ENCODE measurements around the gene ASB15. TPM values are rescaled to one million over a fixed set of nuclear protein-coding genes. Genes with fewer than 3 reads are reported as not detected.

The ASB15 gene
- total and polyA plus RNA-seq, 2 of the 8 experiments (the other 6 are each of a cell fraction or from before 2014, with no cell fraction given), result not detected

- Histone ChIP-seq H3K4ac (replicated peaks; ENCODE audit: insufficient read length, low read depth, low read length) (no peak overlapping the region), H4K8ac (ENCODE audit: extremely low read depth, insufficient read depth, low read length) (no peak overlapping the region), H3K79me1 (ENCODE audit: low read depth, low read length) (no peaks in the 10 kb centered on the region), H3K9ac (replicated peaks in 1 of 4; ENCODE audit: extremely low read depth in 1 of 4, low read depth in 3 of 4, low read length in 3 of 4) (no peak overlapping the region), H2BK5ac (ENCODE audit: low read depth, low read length) (no peak overlapping the region), H3K18ac (ENCODE audit: extremely low read depth, low read length) (no peak overlapping the region), H3K23ac (ENCODE audit: insufficient read length) (no peak overlapping the region), H3K4me2 (ENCODE audit: insufficient read depth in 1 of 2, low read depth in 2 of 2, low read length in 2 of 2) (no peak overlapping the region), H2BK15ac (ENCODE audit: low read length) (no peak overlapping the region), H3K56ac (replicated peaks; ENCODE audit: insufficient read length, low read depth, low read length) (no peak overlapping the region), H2AFZ (ENCODE audit: low read length) (0 out of 2 replicates have a peak overlapping the region, but pooled peaks have one; percentile 51), H3K4me3 (ENCODE audit: extremely low read depth in 1 of 4, insufficient read depth in 2 of 4, low read depth in 3 of 4, low read length in 4 of 4) (no peak overlapping the region), H2BK12ac (ENCODE audit: low read depth, low read length) (no peak overlapping the region), H3K4me1 (replicated peaks in 1 of 4; ENCODE audit: control insufficient read depth in 3 of 4, insufficient read depth in 4 of 4, low read length in 3 of 4) (peaks cover 3 to 13% (median 9%) of the 10 kb centered on the region in 4 experiments; a peak in 6 of 7 replicates), H3K27me3 (replicated peaks in 1 of 4; ENCODE audit: control insufficient read depth in 3 of 4, extremely low read depth in 1 of 4, insufficient read depth in 3 of 4, low read length in 3 of 4) (no peaks in the 10 kb centered on the region), H2AK5ac (ENCODE audit: low read depth, low read length) (no peak overlapping the region), H3K79me2 (ENCODE audit: control insufficient read depth in 1 of 2, insufficient read depth in 2 of 2, low read length in 2 of 2) (no peaks in the 10 kb centered on the region), H4K20me1 (replicated peaks in 1 of 2; ENCODE audit: control insufficient read depth in 1 of 2, insufficient read depth in 2 of 2, low read length in 2 of 2) (no peaks in the 10 kb centered on the region), H3K9me3 (ENCODE audit: insufficient read depth in 2 of 2, low read depth in 1 of 2, low read length in 1 of 2) (no peaks in the 10 kb centered on the region), H4K91ac (replicated peaks; ENCODE audit: insufficient read length, low read length) (no peak overlapping the region), H3K14ac (ENCODE audit: insufficient read length) (no peak overlapping the region), H2BK20ac (ENCODE audit: low read length) (0 out of 2 replicates have a peak overlapping the region, but pooled peaks have one; percentile 10), H4K5ac (ENCODE audit: insufficient read length, low read depth, low read length) (no peak overlapping the region), H3K23me2 (ENCODE audit: low read depth, low read length) (no peaks in the 10 kb centered on the region), H3K27ac (ENCODE audit: low read depth, low read length) (no peak overlapping the region), H2BK120ac (replicated peaks; ENCODE audit: low read depth, low read length) (no peak overlapping the region), H3K36me3 (ENCODE audit: control insufficient read depth in 2 of 4, insufficient read depth in 4 of 4, low read length in 3 of 4) (no peaks in the 10 kb centered on the region)
- DNase-seq (ENCODE audit: low read depth in 1 of 2, low spot score in 2 of 2), result no peak
- WGBS, 2 experiments (ENCODE audit: extremely low coverage in 1 of 2, insufficient coverage in 1 of 2, insufficient read length in 1 of 2, insufficient replicate concordance in 2 of 2, low coverage in 1 of 2, low lambda C conversion rate in 2 of 2, missing lambda C conversion rate in 1 of 2), result 92% methylated on average over 3 of the region's 3 CpGs; no CpG with 5 or more reads in 1 of the 2 experiments
- FAIRE-seq, result no peak
- CTCF ChIA-PET (ENCODE audit: partially characterized antibody), result interaction anchor here (0.6 to 4.7 kb wide), 10 partner anchors 10 to 1726 kb away, joined by 3 to 33 read pairs (median 4); partner anchors contain the start of gene WASL
- POLR2A ChIA-PET (ENCODE audit: partially characterized antibody), result interaction anchor here (1.4 to 2.0 kb wide), 3 partner anchors 13 to 103 kb away, joined by 4 to 7 read pairs (median 6); partner anchors contain the start of gene WASL
- TF ChIP-seq BCL11A (IDR thresholded peaks at IDR 0.05; ENCODE audit: low read depth in 2 of 2, low read length in 2 of 2) (no peak), CBX5 (IDR thresholded peaks at IDR 0.05; ENCODE audit: low read depth, low read length) (no peak), SP1 (IDR thresholded peaks at IDR 0.05; ENCODE audit: low read depth, low read length) (no peak), SAP30 (IDR thresholded peaks at IDR 0.05; ENCODE audit: insufficient read depth, insufficient replicate concordance, low read length) (no peak), RNF2 (IDR thresholded peaks at IDR 0.05; ENCODE audit: borderline replicate concordance, low read depth, low read length, missing control alignments, poor library complexity, severe bottlenecking) (no peak), SIN3A (conservative IDR thresholded peaks at IDR 0.05 in 1 of 2, IDR thresholded peaks at IDR 0.05 in 1 of 2; ENCODE audit: low read depth in 1 of 2, low read length in 2 of 2) (no peak), SIRT6 (IDR thresholded peaks at IDR 0.05; ENCODE audit: low read length) (no peak), SP4 (IDR thresholded peaks at IDR 0.05; ENCODE audit: low read length) (no peak), TAF1 (IDR thresholded peaks at IDR 0.05; ENCODE audit: low read depth, low read length) (no peak), TBP (IDR thresholded peaks at IDR 0.05; ENCODE audit: low read depth, low read length) (no peak), NANOG (IDR thresholded peaks at IDR 0.05; ENCODE audit: insufficient read depth, low read depth, low read length, poor library complexity, severe bottlenecking) (no peak), GTF2F1 (IDR thresholded peaks at IDR 0.05; ENCODE audit: borderline replicate concordance, low read depth, low read length) (no peak)
Measured at GRCh38 chr7:123645516-123645915, 43.9 kb downstream of the ASB15 start.
